OCI-LY1 (cell line): Measurements from ENCODE around the gene KLK5.

ENCODE experiments used
- H2AFZ ChIP-seq: fragments of 200-600 bp; sonication (generic), shearing (Covaris generic); 2 replicates; pipeline ENCODE4 v1.6.0; 2014; ENCODE audit warnings: antibody characterized with exemption, mild to moderate bottlenecking, low read length
- H3F3A ChIP-seq: fragments of 200-600 bp; sonication (generic), shearing (Covaris generic); 2 replicates; pipeline ENCODE4 v1.6.0; 2014; ENCODE audit warnings: mild to moderate bottlenecking, antibody characterized with exemption, low read length, moderate library complexity; ENCODE audit not compliant: insufficient read depth
- H3K27ac ChIP-seq: fragments of 200-600 bp; sonication (generic); 2 replicates; pipeline ENCODE4 v1.5.1; 2014; ENCODE audit warnings: low read length, mixed run types, mild to moderate bottlenecking, low read depth; ENCODE audit not compliant: poor library complexity, severe bottlenecking
- H3K27me3 ChIP-seq: fragments of 200-600 bp; sonication (generic); 2 replicates; pipeline ENCODE4 v1.6.0; 2014; ENCODE audit warnings: antibody characterized with exemption, mild to moderate bottlenecking, low read length, moderate library complexity; ENCODE audit not compliant: insufficient read depth
- H3K36me3 ChIP-seq: fragments of 200-600 bp; sonication (generic); 2 replicates; pipeline ENCODE4 v1.6.1; 2014; ENCODE audit warnings: mild to moderate bottlenecking, antibody characterized with exemption, low read length, moderate library complexity, mixed read lengths; ENCODE audit not compliant: insufficient read depth
- H3K4me1 ChIP-seq: fragments of 200-600 bp; sonication (generic); 2 replicates; pipeline ENCODE4 v1.5.1; 2014; ENCODE audit warnings: mild to moderate bottlenecking, low read length, moderate library complexity; ENCODE audit not compliant: insufficient read depth, severe bottlenecking
- H3K4me2 ChIP-seq: fragments of 200-600 bp; sonication (generic), shearing (Covaris generic); 2 replicates; pipeline ENCODE4 v1.6.1; 2014; ENCODE audit warnings: low read length
- H3K4me3 ChIP-seq: fragments of 200-600 bp; sonication (generic); 2 replicates; pipeline ENCODE4 v1.5.1; 2014; ENCODE audit warnings: low read length, low read depth, mild to moderate bottlenecking, mixed read lengths; ENCODE audit not compliant: poor library complexity, severe bottlenecking
- H3K79me2 ChIP-seq: fragments of 200-600 bp; shearing (Covaris generic); 2 replicates; pipeline ENCODE4 v1.6.1; 2016; ENCODE audit warnings: mixed run types, low read length, mixed read lengths; ENCODE audit not compliant: insufficient read depth
- H3K9ac ChIP-seq: fragments of 200-600 bp; sonication (generic), shearing (Covaris generic); 2 replicates; pipeline ENCODE4 v1.6.1; 2014; ENCODE audit warnings: mild to moderate bottlenecking, low read length, mixed read lengths
- H3K9me2 ChIP-seq: fragments of 200-600 bp; sonication (generic), shearing (Covaris generic); 2 replicates; pipeline ENCODE4 v1.6.1; 2014; ENCODE audit warnings: low read depth, mild to moderate bottlenecking, low read length, mixed read lengths
- H3K9me3 ChIP-seq: fragments of 200-600 bp; shearing (Covaris generic); 2 replicates; pipeline ENCODE4 v1.6.1; 2014; ENCODE audit warnings: low read length, mixed read lengths
- H4K20me1 ChIP-seq: fragments of 200-600 bp; sonication (generic), shearing (Covaris generic); 2 replicates; pipeline ENCODE4 v1.6.0; 2016; ENCODE audit warnings: mild to moderate bottlenecking, low read length; ENCODE audit not compliant: insufficient read depth
- EZH2 ChIP-seq: fragments of 200-600 bp; sonication (generic), shearing (Covaris generic); IDR thresholded peaks from 2 replicates; pipeline ENCODE4 v1.8.0; 2017; ENCODE audit warnings: borderline replicate concordance, mixed run types, mild to moderate bottlenecking, antibody characterized with exemption, low read length, moderate library complexity, mixed read lengths
- TF ChIP-seq, protein P1 (sequence below): fragments of 200-600 bp; sonication (generic), shearing (Covaris generic); IDR thresholded peaks from 2 replicates; pipeline ENCODE4 v1.5.1; 2017; ENCODE audit warnings: mild to moderate bottlenecking, antibody characterized with exemption, low read length, moderate library complexity, mixed read lengths

The KLK5 gene

DNA sequence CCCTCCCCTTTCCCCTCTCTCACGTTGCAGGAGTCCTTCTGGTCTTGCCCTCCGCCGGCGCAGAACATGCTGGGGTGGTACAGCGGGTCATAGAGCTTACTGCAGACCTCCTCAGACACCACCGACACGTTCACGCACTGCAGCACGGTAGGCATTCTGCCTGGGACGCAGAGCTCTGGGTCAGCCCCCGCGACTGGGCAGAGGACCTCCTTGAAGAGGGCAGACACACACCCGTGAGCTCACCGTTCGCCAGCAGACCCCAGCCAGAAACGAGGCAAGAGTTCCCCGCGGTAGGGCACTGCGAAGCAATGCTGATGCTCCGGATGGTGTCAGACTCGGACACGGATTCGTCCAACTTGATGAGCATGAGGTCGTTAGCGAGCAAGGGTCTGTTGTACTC is 44.5 kb downstream of the KLK5 start:
- no peaks in the 10 kb centered on the region for H3K9me2 ChIP-seq
- H4K20me1 ChIP-seq = no peaks in the 10 kb centered on the region
- H3K79me2 ChIP-seq = no peaks in the 10 kb centered on the region
- no peak overlapping the region for H2AFZ ChIP-seq
- no peak overlapping the region for H3K4me2 ChIP-seq
- H3K9me3 ChIP-seq = no peaks in the 10 kb centered on the region
- H3K36me3 ChIP-seq = no peaks in the 10 kb centered on the region
- H3F3A ChIP-seq = no peaks in the 10 kb centered on the region
- H3K4me1 ChIP-seq = no peaks in the 10 kb centered on the region
- TF ChIP-seq, protein P1, sequence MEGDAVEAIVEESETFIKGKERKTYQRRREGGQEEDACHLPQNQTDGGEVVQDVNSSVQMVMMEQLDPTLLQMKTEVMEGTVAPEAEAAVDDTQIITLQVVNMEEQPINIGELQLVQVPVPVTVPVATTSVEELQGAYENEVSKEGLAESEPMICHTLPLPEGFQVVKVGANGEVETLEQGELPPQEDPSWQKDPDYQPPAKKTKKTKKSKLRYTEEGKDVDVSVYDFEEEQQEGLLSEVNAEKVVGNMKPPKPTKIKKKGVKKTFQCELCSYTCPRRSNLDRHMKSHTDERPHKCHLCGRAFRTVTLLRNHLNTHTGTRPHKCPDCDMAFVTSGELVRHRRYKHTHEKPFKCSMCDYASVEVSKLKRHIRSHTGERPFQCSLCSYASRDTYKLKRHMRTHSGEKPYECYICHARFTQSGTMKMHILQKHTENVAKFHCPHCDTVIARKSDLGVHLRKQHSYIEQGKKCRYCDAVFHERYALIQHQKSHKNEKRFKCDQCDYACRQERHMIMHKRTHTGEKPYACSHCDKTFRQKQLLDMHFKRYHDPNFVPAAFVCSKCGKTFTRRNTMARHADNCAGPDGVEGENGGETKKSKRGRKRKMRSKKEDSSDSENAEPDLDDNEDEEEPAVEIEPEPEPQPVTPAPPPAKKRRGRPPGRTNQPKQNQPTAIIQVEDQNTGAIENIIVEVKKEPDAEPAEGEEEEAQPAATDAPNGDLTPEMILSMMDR = no peak
- TF ChIP-seq EZH2 = no peak
- no peak overlapping the region for H3K4me3 ChIP-seq
- H3K9ac ChIP-seq = no peak overlapping the region
- no peak overlapping the region for H3K27ac ChIP-seq
- no peaks in the 10 kb centered on the region for H3K27me3 ChIP-seq

- H3K79me2 ChIP-seq = no peaks in the 10 kb centered on the region
- no peaks in the 10 kb centered on the region for H3F3A ChIP-seq
- no peak overlapping the region for H3K4me2 ChIP-seq
- H3K9ac ChIP-seq = no peak overlapping the region
- no peak overlapping the region for H3K4me3 ChIP-seq
- TF ChIP-seq, protein P1 = peak; percentile 62
- TF ChIP-seq EZH2 = no peak
- H3K27ac ChIP-seq = no peak overlapping the region
- no peaks in the 10 kb centered on the region for H3K9me3 ChIP-seq
- no peaks in the 10 kb centered on the region for H3K36me3 ChIP-seq
- H3K4me1 ChIP-seq = no peaks in the 10 kb centered on the region
- no peaks in the 10 kb centered on the region for H3K9me2 ChIP-seq
- H3K27me3 ChIP-seq = no peaks in the 10 kb centered on the region
- H2AFZ ChIP-seq = no peak overlapping the region
- no peaks in the 10 kb centered on the region for H4K20me1 ChIP-seq
These were observed 46.6 kb downstream of the KLK5 start for GRCh38 chr19:50906217-50906616.

DNA sequence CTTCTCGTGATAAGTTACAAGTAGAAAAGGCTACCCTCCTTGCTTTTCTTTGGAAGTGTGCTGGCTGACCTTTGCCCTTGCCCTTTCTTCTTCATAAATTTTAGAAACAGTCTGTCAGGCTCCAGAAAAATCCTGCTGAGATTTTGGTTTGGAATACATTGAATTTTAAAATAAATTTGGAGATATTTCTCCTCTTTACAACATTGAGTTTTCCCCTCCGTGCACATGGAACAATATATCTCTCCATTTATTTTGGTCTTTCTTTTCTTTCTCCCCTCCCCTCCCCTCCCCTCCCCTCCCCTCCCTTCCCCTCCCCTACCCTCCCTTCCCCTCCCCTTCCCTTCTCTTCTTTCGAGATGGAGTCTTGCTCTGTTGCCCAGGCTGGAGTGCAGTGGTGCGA is 50.2 kb downstream of the KLK5 start:
- Histone ChIP-seq H3K27me3 (no peaks in the 10 kb centered on the region), H4K20me1 (no peaks in the 10 kb centered on the region), H3F3A (no peaks in the 10 kb centered on the region), H2AFZ (no peak overlapping the region), H3K4me3 (no peak overlapping the region), H3K4me2 (no peak overlapping the region), H3K9me2 (no peaks in the 10 kb centered on the region), H3K36me3 (no peaks in the 10 kb centered on the region), H3K9me3 (0 out of 2 replicates have a peak, but pooled peaks cover 3% of the 10 kb centered on the region), H3K79me2 (no peaks in the 10 kb centered on the region), H3K4me1 (no peaks in the 10 kb centered on the region), H3K9ac (no peak overlapping the region), H3K27ac (no peak overlapping the region)
- TF ChIP-seq EZH2 = no peak
- TF ChIP-seq, protein P1 = no peak
